Colonic mucosa (tissue), 4 donors: Measurements from ENCODE around the gene TRUB1. TPM values are rescaled to one million over a fixed set of nuclear protein-coding genes. Genes with fewer than 3 reads are reported as not detected.

Experiments used
- DNase-seq: peaks from one replicate; pipeline ENCODE4 v3.0.0-alpha.2; 2020
- H3K27ac ChIP-seq: fragments of 200-600 bp; one replicate; pipeline ENCODE4 v1.8.0; 2021
- H3K27me3 ChIP-seq: fragments of 200-600 bp; one replicate; pipeline ENCODE4 v1.8.0; 2021
- H3K36me3 ChIP-seq: fragments of 200-600 bp; one replicate; pipeline ENCODE4 v1.8.0; 2021
- H3K4me1 ChIP-seq: fragments of 200-600 bp; one replicate; pipeline ENCODE4 v1.8.0; 2021; ENCODE audit warnings: mild to moderate bottlenecking
- H3K4me3 ChIP-seq: fragments of 200-600 bp; one replicate; pipeline ENCODE4 v1.8.0; 2021
- H3K9ac ChIP-seq, 2 donors: one replicate each; pipeline ENCODE4 v1.7.0; 2013; ENCODE audit warnings: control low read depth in 2 of 2, low read depth in 2 of 2, low read length in 2 of 2
- H3K9me3 ChIP-seq: fragments of 200-600 bp; one replicate; pipeline ENCODE4 v1.8.0; 2021
- CTCF ChIP-seq: fragments of 200-600 bp; IDR thresholded peaks from one replicate; pipeline ENCODE4 v1.8.0; 2022; ENCODE audit warnings: antibody characterized with exemption, mild to moderate bottlenecking
- intact Hi-C: fragments of 100-400 bp; cut with DNase I; formaldehyde crosslinking; loops from one replicate; pipeline ENCODE4 v1.14.1; 2022
- total RNA-seq, 2 donors: library from RNA; stranded (reverse); fragmentation: NEBNext Ultra II Directional in 1 of 2; extraction: Animal tissue kit (Norgen Biotek cat#: 25700) in 1 of 2; gene quantifications; one replicate each; pipeline ENCODE4 v1.2.1, GENCODE V29; 2021
- donor health status: healthy.
- donor health status: DM: no; HTN: no; CAD: no.
- donor health status: DM: no; HTN: no; CAD: no.

Gene TRUB1
- total RNA-seq, 2 donors from 2014 or later = 15.1 to 20.3 TPM

DNA sequence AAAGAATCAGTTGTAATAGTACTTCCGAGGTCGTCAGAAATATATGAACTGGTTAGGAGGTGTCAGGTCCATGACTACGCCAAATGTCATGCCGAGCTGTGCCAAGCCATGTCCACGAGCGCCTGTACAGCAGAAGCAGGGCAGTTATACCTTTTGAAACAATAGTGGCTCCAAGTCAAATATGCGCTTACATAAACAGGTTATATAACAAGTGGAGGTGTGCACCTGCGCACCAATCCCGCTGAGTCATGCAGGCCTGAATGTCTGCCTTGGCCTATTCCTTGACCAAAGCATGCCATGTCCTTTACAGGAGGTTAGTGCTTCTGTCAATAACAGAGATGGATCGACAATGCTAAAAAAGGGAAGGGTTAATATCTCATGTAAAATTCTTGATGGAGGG lies 21.3 kb upstream of the TRUB1 start:
- no peaks in the 10 kb centered on the region for H3K36me3 ChIP-seq
- no peaks in the 10 kb centered on the region for H3K27me3 ChIP-seq
- no peaks in the 10 kb centered on the region for H3K9me3 ChIP-seq
- H3K4me3 ChIP-seq = no peak overlapping the region
- H3K4me1 ChIP-seq = no peaks in the 10 kb centered on the region
- no peak overlapping the region for H3K9ac ChIP-seq
- H3K27ac ChIP-seq = no peak overlapping the region
- intact Hi-C loops = no loop called here
- TF ChIP-seq CTCF = no peak
- DNase-seq = no peak

DNA sequence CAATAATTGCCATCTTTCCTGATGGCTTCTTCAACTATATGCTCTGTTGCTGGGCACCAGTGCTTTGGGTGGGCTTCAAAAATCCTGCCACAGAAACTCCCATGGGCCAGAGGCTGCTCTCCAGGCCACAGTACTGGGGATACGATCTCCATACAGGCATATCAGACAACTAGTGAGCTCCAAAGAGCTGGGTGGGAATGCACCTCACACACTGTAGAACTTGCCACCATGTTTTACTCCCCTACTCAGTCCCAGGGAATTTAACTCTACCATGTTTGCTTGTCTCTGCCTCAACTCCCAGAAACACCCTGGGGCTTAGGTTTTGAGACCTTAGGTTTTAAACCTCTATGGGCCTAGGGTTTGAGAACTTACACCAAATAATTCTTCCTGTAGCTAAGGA lies 20.5 kb upstream of the TRUB1 start:
- Histone ChIP-seq H3K4me1 (no peaks in the 10 kb centered on the region), H3K9me3 (no peaks in the 10 kb centered on the region), H3K36me3 (no peaks in the 10 kb centered on the region), H3K4me3 (no peak overlapping the region), H3K9ac (no peak overlapping the region), H3K27me3 (no peaks in the 10 kb centered on the region), H3K27ac (no peak overlapping the region)
- no peak for TF ChIP-seq CTCF
- intact Hi-C loops = no loop called here
- DNase-seq = no peak

DNA sequence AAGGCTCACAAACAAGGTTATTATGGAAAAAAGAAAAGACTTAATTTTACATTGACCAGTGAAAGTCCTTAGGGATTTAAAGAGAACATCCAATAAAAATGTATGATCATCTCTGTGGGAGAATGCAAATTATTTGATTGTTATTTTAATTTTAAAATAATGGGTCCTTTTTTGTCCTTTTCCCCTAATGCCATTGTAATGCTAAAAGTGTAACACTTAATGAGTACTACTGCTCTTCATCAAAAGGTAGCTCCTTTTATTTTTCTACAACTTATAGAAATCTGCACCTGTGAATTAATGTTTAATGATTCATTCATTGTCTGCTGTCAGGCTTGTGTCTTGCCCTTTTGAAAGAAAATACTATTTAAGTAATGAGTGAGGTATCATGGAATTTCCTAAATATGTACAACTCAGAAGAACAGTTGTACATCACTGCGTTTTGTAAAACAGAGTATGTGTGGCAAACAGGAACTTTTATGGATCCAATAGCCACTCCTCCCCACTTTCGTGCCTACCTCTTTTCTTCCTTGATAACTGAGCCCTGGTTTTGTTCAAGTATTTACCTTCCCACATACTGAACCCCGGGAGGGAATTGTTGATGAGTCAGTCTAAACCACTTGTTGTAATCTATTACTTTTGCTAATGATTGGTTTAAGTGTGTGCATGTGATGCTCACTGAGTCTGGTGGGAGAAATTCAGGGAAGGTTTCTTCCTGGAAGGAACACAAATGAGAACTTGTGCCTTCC lies 19.9 kb upstream of the TRUB1 start:
- intact Hi-C loops = no loop called here
- H3K27ac ChIP-seq = no peak overlapping the region
- no peak overlapping the region for H3K4me3 ChIP-seq
- no peak overlapping the region for H3K9ac ChIP-seq
- no peaks in the 10 kb centered on the region for H3K9me3 ChIP-seq
- no peaks in the 10 kb centered on the region for H3K4me1 ChIP-seq
- no peak for TF ChIP-seq CTCF
- no peaks in the 10 kb centered on the region for H3K36me3 ChIP-seq
- DNase-seq = no peak
- no peaks in the 10 kb centered on the region for H3K27me3 ChIP-seq

GRCh38 chr10:114920459-114920858 lies 17.5 kb upstream of the TRUB1 start:
- no peak for TF ChIP-seq CTCF
- H3K27me3 ChIP-seq = no peaks in the 10 kb centered on the region
- no peaks in the 10 kb centered on the region for H3K9me3 ChIP-seq
- intact Hi-C loops = no loop called here
- no peak overlapping the region for H3K9ac ChIP-seq
- H3K4me1 ChIP-seq = no peaks in the 10 kb centered on the region
- no peak overlapping the region for H3K4me3 ChIP-seq
- DNase-seq = no peak
- no peak overlapping the region for H3K27ac ChIP-seq
- H3K36me3 ChIP-seq = no peaks in the 10 kb centered on the region

GRCh38 chr10:114922003-114922402 lies 16.0 kb upstream of the TRUB1 start:
- intact Hi-C loops = no loop called here
- TF ChIP-seq CTCF = no peak
- no peaks in the 10 kb centered on the region for H3K27me3 ChIP-seq
- no peaks in the 10 kb centered on the region for H3K9me3 ChIP-seq
- no peak for DNase-seq
- H3K4me3 ChIP-seq = no peak overlapping the region
- no peaks in the 10 kb centered on the region for H3K36me3 ChIP-seq
- no peak overlapping the region for H3K27ac ChIP-seq
- no peak overlapping the region for H3K9ac ChIP-seq
- no peaks in the 10 kb centered on the region for H3K4me1 ChIP-seq
